8988T (cell line): Measurements from ENCODE around the gene DIO2.

Source experiments
- DNase-seq: peaks from one replicate; pipeline ENCODE4 v3.0.0; 2011

The DIO2 gene

DNA sequence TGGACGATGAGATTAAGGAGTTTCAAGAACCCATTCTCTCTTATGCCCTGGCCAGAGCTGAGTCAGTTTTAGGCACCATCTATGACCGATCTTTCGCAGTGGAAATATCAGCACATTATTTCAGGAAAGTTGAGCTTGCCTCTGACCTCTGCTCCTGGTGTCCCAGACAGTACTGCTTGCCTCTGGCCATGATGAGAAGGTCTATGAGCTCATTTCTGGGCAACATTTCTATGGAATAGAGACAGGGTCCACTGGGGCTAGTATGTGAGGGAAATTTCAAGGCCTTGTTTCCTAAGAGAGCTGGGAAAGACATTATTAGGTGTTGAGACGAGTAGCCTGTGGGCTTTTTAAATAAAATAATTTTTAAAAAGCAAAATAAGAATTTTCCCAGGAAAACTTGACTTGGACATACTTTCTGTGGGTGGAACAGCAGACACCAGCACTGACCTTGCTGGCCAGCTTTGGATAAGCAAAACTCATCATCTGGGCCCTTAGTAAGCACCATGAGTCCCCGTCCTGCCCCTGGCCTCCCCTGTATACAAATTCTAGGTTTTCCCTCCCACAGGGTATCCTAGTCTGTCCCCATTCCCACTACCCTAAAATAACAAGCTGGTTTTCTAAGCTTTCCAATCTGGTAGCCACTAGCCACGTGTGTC is 43.4 kb downstream of the DIO2 start:
- DNase-seq = no peak

DNA sequence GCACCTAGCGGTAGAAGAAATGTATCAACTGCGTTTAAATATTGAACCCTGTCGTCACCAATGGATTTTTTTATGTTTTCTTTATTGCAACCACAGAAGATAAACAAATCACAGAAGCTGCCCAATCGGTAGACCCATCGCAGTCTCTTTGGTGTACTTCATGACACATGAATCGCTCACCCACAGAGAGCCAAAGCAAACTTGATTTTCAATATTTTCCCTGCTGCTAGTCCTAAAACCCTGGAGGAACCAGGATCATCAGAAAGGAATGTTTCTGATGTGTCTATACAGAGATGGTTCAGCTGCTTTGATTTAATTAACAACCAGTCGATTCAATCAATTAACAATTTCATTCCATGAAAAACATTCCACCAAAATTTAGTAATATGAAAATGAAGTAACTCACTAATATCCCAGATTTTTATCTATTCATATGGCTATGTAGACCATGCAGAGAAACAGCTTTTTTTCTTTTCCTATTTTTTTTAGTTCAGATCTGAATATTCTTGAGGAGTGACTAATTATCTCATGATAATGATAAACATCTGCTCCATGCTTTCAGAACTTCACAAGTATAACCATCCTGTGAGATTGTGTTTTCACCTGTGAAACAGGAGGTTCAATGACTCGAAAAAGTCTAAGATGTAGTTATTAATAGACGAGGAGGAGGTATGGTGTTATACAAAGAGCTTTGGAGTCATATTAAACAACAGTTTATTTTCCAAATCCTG is 46.1 kb downstream of the DIO2 start:
- no peak for DNase-seq

DNA sequence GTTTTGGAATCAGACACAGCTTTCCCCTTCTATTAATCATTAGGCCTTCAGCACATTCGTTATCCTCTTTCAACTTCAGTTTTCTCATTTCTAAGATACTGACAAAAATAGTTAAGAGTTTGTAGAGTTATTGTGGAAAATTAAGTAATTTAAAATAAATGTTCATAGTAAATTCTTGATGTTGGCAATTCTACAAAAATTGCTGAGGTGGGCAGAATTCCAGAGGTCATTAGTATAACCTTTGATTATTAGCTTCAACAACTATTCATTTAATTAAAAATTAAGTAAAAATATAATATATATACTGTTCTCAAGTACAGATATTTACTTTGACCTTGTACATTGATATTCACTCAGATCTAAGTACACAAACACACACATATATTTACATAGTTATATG is 58.5 kb downstream of the DIO2 start:
- no peak for DNase-seq

DNA sequence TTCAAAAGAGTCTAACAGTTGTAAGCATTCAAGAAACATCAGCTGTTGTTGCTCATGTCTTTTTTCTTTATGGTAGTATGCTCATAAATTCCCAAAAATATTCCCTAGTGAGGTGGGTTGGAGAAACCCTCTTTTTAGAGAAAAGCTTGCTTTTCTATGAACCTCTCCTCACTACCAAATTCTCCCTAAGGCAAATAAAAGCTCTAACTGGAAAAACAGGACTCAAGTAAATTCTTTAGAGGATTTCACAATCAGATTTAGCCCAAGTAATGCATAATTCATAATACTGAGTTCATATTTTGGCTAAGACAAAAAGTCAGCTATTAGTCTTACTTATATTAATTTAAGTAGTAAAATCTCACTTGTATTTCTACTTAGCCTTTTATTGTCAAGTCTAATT is 59.1 kb downstream of the DIO2 start:
- no peak for DNase-seq

DNA sequence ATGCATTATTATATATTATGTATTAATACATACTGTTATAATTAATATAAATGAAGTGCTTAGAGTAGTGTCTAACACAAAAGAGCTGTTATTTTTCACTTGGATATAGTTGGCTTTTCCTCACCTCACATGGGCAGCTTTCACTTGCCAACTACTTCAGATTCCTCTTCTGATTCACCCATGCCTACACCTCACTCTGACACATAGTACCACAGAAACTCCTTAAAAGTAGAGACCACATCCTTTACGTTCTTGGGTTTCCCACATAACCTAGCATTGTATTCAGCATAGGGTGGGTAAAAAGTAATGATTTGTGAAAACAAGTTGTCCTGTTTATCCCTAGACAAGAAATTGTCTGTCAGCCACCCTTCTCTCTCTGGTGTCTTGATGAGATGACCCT is 61.0 kb downstream of the DIO2 start:
- DNase-seq = no peak
